HG03066 (cell line): Measurements from ENCODE around the gene CACNG4.

Source experiments
- ATAC-seq: cut with Tn5 transposase; IDR thresholded peaks from one replicate; pipeline ENCODE4 v1.9.1; 2021; ENCODE audit warnings: low read depth; ENCODE audit not compliant: unreplicated experiment

Gene CACNG4

GRCh38 chr17:67015001-67015400, 50.5 kb downstream of the CACNG4 start:
- ATAC-seq = no peak

DNA sequence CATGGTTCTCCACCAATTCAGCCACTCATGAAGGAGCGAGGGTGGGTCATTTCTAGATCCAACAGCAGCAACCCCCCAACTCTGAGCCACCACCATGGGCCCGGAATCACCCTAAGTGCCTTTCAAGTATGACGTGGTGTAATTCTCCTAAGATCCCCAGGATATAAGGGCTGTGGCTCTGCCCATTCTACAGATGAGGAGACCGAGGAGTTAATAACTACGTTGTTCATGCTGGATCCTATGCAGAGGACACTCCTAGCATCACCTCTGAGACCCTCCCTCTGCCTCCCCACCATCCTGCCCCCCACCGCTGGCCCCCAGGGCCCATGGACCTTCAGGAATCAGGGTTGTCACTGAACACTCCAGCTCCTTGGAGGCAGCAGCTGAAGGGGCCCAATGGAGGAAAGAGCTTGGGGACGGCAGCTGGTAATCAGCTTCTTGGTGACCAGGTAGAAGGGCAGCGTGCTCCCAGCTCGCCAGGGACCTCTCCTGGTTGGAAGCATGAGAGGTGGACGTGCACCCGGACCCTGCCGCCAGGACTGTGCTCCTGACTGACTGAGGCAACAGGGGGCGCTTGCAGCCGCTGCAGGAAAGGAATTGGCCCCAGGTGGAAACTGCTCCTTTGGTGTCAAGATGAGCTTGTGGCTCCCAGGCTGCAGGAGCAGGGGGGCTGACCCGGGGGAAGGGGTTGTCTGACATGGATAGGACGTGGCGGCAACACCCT, 51.7 kb downstream of the CACNG4 start:
- ATAC-seq = no peak

- no peak for ATAC-seq
These were observed 53.4 kb downstream of the CACNG4 start for GRCh38 chr17:67017910-67018309.

GRCh38 chr17:67018471-67019434, 54.2 kb downstream of the CACNG4 start:
- no peak for ATAC-seq

GRCh38 chr17:67019809-67020208, 55.3 kb downstream of the CACNG4 start:
- ATAC-seq = no peak

DNA sequence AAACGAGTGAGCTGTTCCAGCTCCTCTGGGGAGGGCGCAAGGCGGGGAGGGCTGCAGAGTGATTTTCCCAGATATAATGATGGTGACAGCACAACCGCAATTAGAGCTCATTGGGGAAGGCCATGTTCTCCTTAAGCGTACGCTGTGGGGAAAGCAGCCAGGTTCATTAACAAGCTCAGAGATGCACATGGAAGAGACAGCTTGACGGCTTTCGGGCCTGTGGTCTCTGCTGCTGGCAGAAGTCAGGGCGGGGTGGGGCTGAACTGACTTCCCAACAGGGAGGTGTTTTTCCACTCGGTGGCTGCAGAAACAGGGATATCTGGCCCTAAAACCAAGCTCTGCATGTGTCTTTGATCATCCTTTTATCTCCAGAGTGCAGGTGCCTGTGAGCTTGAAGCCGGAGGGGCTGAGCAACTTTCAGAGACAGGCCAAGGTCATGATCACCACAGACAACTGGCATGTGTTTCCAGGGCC, 55.8 kb downstream of the CACNG4 start:
- ATAC-seq = no peak

- no peak for ATAC-seq
These were observed 56.7 kb downstream of the CACNG4 start for GRCh38 chr17:67021196-67021595.

DNA sequence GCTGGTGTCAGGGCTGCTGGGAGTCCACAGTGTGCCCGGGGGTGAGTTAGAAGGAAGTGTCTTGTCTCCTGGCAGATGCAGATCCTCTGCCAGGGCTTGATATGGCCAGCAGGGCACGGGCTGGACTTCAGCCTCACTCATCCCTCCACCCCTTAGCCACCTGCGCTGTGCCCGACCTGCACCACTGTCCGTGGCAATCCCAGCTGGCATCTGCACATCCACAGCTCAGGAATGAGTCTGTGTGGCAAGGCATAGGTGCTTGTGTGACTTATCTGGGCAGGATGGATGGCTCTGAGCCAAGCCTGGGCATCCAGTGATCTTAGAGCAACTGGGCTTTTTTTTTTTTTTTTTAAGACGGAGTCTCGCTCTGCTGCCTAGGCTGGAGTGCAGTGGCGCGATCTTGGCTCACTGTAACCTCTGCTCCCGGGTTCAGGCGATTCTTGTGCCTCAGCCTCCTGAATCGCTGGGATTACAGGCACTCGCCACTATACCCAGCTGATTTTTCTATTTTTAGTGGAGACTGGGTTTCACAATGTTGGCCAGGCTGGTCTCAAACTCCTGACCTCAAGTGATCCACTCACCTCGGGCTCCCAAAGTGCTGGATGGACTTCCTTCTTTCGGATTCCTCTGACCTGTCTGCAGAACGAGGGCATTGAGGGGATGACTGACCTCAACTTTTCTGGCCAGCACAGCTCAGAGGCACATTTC, 57.4 kb downstream of the CACNG4 start:
- ATAC-seq = no peak

GRCh38 chr17:67022451-67022810, 57.9 kb downstream of the CACNG4 start:
- no peak for ATAC-seq

- ATAC-seq = no peak
These were observed 60.2 kb downstream of the CACNG4 start for GRCh38 chr17:67024736-67025135.

GRCh38 chr17:67025216-67025792, 60.8 kb downstream of the CACNG4 start:
- ATAC-seq = no peak

- no peak for ATAC-seq
These were observed 61.8 kb downstream of the CACNG4 start for GRCh38 chr17:67026341-67026740.

DNA sequence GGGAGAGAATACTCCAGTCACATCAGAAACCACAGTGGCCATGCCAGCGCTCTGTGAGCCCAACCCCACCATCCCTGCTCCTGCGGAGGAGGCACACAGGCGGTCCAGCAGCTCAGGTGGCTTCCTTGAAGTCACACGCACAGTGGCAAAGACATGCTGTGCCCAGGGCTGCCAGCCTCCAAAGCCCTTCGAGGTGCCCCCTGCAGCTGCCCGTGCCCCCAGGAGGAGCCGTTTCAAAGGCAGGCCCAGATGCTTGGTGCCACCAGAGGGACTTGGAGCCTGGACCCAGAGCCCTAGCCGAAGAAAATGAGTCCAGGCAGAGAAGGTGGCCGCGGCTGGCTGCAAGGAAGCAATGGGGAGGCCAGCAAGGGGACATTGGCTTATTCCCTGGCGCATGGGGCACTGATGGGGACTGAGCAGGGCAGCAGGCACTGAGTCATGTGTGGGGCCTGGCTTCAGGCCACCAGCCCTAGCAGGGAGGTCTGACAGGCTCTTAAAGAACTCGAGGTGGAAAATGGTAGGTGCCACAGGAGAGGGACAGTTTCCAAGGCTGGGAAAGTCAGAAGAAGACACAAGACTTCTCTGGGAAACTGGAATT, 62.6 kb downstream of the CACNG4 start:
- ATAC-seq = no peak

DNA sequence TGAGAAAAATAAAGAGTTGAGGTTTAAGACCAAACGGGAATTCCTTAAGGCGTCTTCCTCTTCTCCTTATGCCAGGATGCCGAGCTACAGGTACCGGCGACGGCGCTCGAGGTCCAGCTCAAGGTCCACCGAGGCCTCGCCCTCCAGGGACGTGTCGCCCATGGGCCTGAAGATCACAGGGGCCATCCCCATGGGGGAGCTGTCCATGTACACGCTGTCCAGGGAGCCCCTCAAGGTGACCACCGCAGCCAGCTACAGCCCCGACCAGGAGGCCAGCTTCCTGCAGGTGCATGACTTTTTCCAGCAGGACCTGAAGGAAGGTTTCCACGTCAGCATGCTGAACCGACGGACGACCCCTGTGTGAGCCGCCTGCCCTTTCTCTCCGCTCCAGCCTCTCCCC, 66.1 kb downstream of the CACNG4 start:
- ATAC-seq = no peak

- no peak for ATAC-seq
These were observed 67.9 kb downstream of the CACNG4 start for GRCh38 chr17:67032382-67032781.

GRCh38 chr17:67032985-67033384, 68.5 kb downstream of the CACNG4 start:
- ATAC-seq = no peak

DNA sequence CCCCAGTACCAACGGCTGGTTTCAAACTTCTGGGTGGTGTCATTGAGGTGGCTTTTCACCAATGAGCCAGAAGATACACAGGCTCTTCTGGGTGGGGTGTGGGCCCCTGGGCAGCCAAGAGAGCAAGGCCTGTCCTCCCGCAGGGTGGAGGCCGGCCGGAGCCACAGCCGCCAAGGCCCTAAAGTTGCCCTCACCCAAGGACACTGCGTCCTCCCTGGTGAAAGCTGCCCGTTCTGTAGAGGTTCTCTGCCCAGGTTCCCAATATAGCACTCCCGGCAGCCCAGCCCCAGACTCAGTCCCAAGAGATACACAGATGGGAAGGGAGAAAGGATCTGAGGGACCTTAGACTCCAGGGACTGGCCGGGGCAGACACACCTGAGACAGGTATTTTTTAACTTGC, 69.1 kb downstream of the CACNG4 start:
- ATAC-seq = no peak

DNA sequence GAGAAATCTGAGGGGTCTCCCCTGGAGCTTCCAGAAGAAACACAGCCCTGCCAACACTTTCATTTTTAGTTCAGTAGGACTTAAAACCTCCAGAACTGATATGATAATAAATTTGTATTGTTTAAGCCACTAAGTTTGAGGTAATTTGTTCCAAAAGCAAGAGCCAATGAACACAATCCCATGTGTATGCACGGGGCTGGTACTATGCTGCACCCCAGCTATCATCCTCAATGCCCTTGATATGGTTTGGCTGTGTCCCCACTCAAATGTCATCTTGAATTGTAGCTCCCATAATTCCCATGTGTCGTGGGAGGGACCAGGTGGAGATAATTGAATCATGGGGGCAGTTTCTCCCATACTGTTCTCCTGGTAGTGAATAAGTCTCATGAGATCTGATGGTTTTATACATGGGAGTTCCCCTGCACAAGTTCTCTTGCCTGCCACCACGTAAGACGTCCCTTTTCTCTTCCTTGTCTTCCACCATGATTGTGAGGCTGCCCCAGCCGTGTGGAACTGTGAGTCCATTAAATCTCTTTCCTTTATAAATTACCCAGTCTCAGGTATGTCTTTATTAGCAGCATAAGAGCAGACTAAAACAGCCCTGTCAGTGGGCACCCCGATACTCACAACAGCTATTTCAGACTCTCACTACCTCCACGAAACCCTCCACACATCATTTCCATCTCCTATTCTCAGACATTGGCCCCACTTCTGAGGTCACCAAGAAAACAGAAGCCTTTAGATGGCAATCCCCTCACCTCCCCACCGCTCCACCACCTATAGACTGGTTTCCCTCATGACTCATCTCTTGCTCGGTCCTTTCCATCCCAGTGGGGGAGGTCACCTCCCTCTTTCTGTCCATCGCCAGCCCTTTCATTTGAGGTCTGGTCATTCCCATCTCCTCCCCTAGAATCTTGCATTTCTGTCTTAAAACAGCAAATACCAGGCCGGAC, 70.9 kb downstream of the CACNG4 start:
- ATAC-seq = peak; percentile 60

- no peak for ATAC-seq
These were observed 74.4 kb downstream of the CACNG4 start for GRCh38 chr17:67038861-67039365.
